GM18505 (cell line): ENCODE results near the gene GMPR.

Source experiments
- ATAC-seq: cut with Tn5 transposase; IDR thresholded peaks from one replicate; pipeline ENCODE4 v1.9.1; 2021; ENCODE audit not compliant: unreplicated experiment
- POLR2A ChIP-seq: IDR thresholded peaks from 4 replicates; pipeline ENCODE4 v1.6.1; 2011; ENCODE audit warnings: borderline replicate concordance; ENCODE audit not compliant: insufficient read depth, insufficient read length; ENCODE audit errors: extremely low read depth

The GMPR gene

DNA sequence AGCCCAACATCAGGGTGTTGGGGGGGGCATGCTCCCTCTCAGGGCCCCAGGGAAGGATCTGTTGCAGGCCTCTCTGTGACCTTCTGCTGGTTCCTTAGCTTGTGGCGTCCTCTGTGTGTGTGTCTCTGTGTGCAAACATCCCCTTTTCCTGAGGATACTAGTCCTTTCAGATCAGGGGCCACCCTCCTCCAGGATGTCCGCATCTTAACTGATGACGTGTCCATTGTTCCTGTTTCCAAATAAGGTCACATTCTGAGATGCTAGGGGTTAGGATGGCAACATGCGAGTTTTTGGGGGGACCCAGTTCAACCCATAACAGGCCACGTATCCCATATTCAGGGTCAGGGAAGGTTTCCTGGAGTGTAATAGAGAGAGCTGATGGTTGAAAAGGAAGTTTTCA lies 40.9 kb downstream of the GMPR start:
- no peak for TF ChIP-seq POLR2A
- ATAC-seq, result no peak

GRCh38 chr6:16282370-16282769 lies 44.0 kb downstream of the GMPR start:
- no peak for ATAC-seq
- TF ChIP-seq POLR2A, result no peak

DNA sequence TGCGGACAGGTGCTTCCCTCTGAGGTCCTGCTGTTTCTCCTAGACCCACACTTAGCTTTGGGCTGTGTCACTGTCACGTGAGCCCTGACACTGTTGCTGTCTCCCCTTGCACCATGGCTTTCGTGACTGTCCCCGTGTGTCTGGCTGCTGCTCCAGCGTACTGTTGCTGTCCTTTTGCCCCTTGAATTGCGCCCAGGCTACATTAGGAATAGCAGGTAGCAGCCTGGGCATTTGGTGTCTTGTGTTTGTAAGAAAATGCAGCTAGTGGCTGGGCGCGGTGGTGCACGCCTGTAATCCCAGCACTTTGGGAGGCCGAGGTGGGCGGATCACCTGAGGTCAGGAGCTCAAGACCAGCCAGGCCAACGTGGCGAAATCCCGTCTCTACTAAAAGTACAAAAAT lies 46.1 kb downstream of the GMPR start:
- no peak for TF ChIP-seq POLR2A
- no peak for ATAC-seq

GRCh38 chr6:16285467-16286150 lies 47.2 kb downstream of the GMPR start:
- no peak for TF ChIP-seq POLR2A
- ATAC-seq, result no peak

DNA sequence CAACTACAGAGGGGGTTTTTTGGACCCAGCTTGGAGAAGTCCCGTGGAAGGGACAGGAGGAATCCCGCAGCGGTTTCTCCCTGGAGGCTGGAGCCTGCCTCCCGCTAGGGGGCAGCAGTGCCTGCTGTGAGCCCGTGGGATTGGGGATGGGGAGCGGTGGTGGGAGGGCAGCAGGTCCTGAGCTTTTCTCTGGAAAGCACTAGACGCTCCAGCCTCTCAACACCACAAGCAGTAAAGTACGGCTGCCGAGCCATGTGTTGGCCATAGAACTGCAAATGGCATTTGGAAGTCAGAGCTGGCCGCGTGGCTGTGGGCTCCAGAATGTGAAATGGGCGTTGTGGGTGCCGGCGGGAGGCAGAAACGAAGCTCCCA lies 47.8 kb downstream of the GMPR start:
- TF ChIP-seq POLR2A, result no peak
- ATAC-seq, result no peak

DNA sequence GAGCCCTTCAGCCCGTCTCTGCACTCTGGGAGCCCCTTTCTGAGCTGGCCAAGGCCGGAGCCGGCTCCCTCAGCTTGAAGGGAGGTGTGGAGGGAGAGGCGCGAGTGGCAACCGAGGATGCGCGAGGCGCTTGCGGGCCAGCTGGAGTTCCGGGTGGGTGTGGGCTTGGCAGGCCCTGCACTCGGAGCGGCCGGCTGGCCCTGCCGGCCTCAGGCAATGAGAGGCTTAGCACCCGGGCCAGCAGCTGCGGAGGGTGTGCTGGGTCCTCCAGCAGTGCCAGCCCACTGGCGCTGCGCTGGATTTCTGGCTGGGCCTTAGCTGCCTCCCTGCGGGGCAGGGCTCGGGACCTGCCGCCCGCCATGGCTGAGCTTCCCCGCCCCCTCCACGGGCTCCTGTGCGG lies 49.8 kb downstream of the GMPR start:
- TF ChIP-seq POLR2A, result no peak
- ATAC-seq, result no peak

DNA sequence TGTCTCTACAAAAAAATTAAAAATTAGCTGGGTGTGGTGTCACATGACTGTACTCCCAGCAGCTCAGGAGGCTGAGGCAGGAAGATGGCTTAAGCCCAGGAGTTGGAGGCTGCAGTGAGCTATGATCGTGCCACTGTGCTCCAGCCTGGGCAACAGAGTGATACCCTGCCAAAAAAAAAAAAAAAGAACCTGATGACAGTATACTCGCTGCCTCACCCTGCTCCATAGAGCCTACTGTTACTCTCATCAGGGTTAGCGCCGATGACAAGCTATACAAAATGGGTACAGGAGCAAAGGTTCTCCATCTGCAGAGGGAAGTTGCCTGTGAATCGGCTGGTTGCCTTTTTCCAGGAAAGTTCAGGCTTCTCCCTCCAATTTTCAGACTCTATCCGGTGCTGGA lies 53.4 kb downstream of the GMPR start:
- ATAC-seq, result no peak
- TF ChIP-seq POLR2A, result no peak

DNA sequence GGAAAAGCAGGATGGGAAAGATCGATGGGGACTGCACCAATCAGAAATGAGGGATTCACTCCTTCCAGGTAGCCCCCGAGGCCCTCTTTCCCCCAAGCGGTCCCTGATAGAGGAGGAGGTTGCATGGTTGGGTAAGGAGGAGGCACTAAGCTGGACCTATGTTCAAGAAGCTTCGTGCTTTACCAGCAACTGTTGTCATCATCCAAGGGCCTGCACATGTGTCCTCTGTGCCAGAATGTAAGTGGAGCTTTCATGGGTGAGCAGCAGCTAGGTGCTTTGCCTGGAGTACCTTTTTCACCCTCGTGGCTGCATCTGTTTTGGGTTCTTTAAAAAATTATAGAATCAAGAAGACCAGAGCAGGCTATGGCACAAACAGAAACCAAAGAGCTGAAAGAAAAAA lies 54.0 kb downstream of the GMPR start:
- no peak for TF ChIP-seq POLR2A
- ATAC-seq, result no peak

DNA sequence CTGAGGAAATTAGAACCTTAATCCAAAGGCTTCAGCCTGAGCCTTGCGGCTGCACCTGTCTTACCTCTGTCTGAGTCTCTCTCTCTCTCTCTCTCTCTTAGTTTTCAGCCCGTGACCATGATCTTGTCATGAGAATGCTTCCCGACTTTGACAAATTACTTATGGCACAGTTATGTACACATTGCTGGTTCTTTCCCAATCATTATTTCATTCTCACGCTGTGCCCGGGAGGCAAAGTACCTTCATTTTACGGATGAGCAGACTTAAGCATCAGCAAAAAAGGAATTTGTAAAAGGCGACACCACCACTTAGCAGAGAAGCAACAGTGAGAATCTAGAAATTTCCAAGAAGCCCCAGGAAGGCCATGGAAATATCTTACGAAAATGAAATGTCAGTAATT lies 54.6 kb downstream of the GMPR start:
- TF ChIP-seq POLR2A, result no peak

DNA sequence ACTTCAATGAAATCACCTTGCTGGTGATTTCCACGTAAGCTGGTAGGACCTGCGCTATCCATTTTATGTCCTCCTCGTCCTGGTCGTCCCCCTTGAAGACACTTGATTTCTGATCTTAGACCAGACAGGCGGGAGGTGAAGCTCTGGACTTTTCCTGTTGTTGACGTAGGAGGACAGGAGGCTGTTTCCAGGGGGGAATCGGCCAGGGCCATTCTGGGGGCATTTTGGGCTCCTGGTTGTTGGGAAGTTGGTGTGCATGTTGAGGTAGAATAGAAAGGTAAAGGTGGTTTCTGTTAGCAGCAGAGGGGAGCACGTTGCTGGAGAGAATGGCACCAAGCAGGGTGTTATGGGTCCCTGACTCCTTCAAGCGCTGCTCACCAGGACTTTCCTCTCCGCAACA lies 56.0 kb downstream of the GMPR start:
- no peak for ATAC-seq
- TF ChIP-seq POLR2A, result no peak

More for the DNA sequence above, 54.6 kb downstream of the GMPR start:
- no peak for ATAC-seq

- no peak for TF ChIP-seq POLR2A
- ATAC-seq, result no peak
These were observed 56.7 kb downstream of the GMPR start for GRCh38 chr6:16295060-16295459.

GRCh38 chr6:16295471-16295870 lies 57.1 kb downstream of the GMPR start:
- no peak for TF ChIP-seq POLR2A

DNA sequence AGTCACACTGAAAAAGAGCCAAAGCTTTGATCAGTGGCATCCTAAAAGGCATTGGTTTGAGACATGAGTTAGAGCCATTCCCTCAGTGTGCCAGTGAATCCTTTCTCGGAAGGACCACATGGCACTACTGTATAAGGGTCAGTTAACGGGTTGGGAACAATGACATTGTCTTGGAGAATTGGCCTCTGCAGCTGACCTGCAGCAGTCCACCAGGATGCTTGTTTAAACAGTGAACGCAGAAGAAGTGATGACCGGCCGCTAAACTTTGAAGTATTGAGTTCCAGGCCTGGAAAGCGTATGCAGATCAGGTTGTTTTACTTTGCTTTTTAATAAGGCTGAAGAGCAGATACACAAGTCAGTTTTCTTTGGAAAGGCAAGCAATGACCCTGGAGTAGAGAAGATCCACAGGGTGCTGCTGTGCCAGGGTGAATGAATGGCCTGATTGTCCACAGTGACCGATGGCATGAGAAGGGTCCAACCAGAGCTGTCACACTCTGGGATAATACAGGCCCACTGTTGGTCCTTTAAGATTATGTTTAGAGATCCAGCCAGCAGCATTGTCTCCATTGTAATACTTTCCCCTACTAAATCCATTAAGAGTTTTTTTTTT lies 57.8 kb downstream of the GMPR start:
- no peak for TF ChIP-seq POLR2A
- ATAC-seq, result no peak

More at GRCh38 chr6:16295471-16295870, 57.1 kb downstream of the GMPR start:
- no peak for ATAC-seq

DNA sequence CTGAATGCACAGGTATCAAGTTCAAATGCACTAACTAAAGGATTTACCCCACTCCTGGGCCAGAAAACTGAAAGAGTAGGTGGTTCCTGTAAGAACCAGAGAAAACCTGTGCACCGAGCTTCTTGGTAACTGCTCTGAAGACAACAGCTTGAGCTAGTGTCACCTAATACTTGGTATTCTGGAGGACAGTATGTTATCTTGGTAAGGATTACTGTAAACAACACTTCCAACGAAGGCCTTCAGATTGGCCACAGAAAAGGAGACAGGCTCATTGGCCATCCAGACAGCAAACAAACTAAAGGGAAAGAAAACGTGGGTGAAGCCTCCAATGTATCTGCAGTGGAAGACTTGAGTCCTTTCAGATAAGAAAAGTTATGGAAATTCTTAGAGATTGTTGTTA lies 61.5 kb downstream of the GMPR start:
- TF ChIP-seq POLR2A, result no peak
- ATAC-seq, result no peak
